NT2/D1 (cell line): ENCODE results near the gene DNAJC6.

Source experiments
- DNase-seq: peaks from one replicate; pipeline ENCODE4 v3.0.0-alpha.2; 2011; ENCODE audit warnings: low read depth, low spot score
- H3K27me3 ChIP-seq: 2 replicates; pipeline ENCODE4 v1.6.0; 2011; ENCODE audit warnings: mild to moderate bottlenecking; ENCODE audit not compliant: insufficient read length, insufficient read depth
- H3K36me3 ChIP-seq: 2 replicates; pipeline ENCODE4 v1.6.1; 2011; ENCODE audit warnings: mild to moderate bottlenecking, low read length, mixed read lengths; ENCODE audit not compliant: insufficient read depth, insufficient read length
- H3K4me1 ChIP-seq: 2 replicates; pipeline ENCODE4 v1.5.1; 2011; ENCODE audit not compliant: insufficient read depth, insufficient read length
- H3K4me3 ChIP-seq: 2 replicates; pipeline ENCODE4 v1.5.1; 2011; ENCODE audit warnings: low read depth; ENCODE audit not compliant: insufficient read length
- H3K9ac ChIP-seq: 2 replicates; pipeline ENCODE4 v1.6.0; 2011; ENCODE audit warnings: low read depth; ENCODE audit not compliant: insufficient read length
- H3K9me3 ChIP-seq: 2 replicates; pipeline ENCODE4 v1.5.1; 2011; ENCODE audit warnings: mild to moderate bottlenecking, low read length; ENCODE audit not compliant: insufficient read depth
- SUZ12 ChIP-seq: IDR thresholded peaks from 2 replicates; pipeline ENCODE4 v1.6.1; 2011; ENCODE audit not compliant: insufficient read length, insufficient read depth; ENCODE audit errors: extremely low read depth
- YY1 ChIP-seq: IDR thresholded peaks from 2 replicates; pipeline ENCODE4 v1.6.1; 2011; ENCODE audit not compliant: insufficient read length, insufficient read depth
- ZNF274 ChIP-seq: IDR thresholded peaks from 2 replicates; pipeline ENCODE4 v1.6.1; 2011; ENCODE audit warnings: mild to moderate bottlenecking, low read depth, low read length

DNAJC6 gene

DNA sequence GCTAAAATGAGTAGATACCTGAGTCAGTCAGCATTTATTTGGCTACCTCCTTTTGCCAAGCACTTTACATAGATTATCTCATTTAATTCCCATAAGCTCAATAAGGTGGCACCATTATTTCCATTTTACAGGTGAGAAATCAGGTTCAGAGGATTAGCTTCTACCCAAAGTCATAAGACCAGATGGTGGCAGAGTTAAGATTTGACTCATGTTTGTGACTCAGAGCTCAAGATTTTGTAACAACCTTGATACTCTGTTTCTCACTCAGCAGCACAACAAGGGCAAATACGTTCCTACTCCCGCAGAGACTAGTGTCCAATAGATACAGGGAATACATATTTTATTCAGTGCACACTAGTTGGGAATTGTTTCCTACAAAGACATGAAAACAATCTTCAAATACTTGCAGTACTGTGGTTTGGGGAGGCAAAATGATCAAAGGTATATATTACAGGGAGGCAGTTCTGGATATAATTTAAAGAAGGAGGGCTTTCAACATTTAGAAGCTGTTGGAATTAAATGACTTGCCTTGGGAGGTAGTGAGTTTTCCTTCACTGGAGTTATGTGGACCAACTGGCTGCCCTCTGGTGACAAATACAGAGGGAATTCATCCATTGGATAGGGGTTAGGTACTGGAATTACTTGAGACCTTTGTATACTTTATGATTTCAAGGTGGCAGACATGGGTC lies 114.7 kb downstream of the DNAJC6 start:
- no peak overlapping the region for H3K4me3 ChIP-seq
- H3K9me3 ChIP-seq: no peaks in the 10 kb centered on the region
- H3K9ac ChIP-seq: no peak overlapping the region
- no peaks in the 10 kb centered on the region for H3K27me3 ChIP-seq
- no peak for DNase-seq
- H3K36me3 ChIP-seq: peaks cover 66% of the 10 kb centered on the region
- peaks cover 22% of the 10 kb centered on the region for H3K4me1 ChIP-seq
- TF ChIP-seq YY1: no peak
- no peak for TF ChIP-seq ZNF274
- no peak for TF ChIP-seq SUZ12

DNA sequence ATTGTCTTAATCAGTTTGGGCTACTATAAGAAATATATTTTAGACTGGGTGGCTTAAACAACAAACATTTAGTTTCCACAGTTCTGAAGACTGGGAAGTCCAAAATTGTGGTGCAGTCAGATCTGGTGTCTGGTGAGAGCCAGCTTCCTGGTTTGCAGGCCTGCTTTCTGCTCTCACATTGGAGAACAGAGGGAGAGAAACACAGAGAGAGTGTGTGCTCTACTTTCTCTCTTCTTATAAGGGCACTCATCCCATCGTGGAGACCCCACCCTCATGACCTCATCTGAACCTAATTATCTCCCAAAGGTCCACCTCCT lies 115.2 kb downstream of the DNAJC6 start:
- DNase-seq: no peak
- H3K36me3 ChIP-seq: peaks cover 70% of the 10 kb centered on the region
- H3K9me3 ChIP-seq: no peaks in the 10 kb centered on the region
- TF ChIP-seq YY1: no peak
- TF ChIP-seq ZNF274: no peak
- TF ChIP-seq SUZ12: no peak
- H3K4me3 ChIP-seq: no peak overlapping the region
- H3K4me1 ChIP-seq: peaks cover 22% of the 10 kb centered on the region
- H3K9ac ChIP-seq: no peak overlapping the region
- H3K27me3 ChIP-seq: no peaks in the 10 kb centered on the region

DNA sequence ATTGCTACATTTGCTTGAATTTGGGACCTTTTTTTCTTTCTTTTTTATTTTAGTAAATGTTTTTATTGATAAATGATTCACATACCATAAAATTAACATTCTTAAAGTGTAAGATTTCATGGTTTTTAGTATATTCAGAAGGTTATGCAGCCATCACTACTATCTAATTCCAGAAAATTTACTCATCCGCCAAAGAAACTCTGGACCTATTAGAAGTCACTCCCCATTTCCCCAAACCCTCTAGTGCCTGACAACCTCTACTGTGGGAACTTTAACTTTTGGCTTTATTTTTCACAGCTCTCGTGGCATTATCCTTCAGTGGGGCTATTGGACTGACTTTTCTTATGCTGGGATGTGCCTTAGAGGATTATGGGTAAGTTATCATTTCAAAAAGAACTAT lies 115.7 kb downstream of the DNAJC6 start:
- H3K4me3 ChIP-seq: no peak overlapping the region
- no peaks in the 10 kb centered on the region for H3K27me3 ChIP-seq
- peaks cover 75% of the 10 kb centered on the region for H3K36me3 ChIP-seq
- no peaks in the 10 kb centered on the region for H3K9me3 ChIP-seq
- no peak for TF ChIP-seq YY1
- TF ChIP-seq SUZ12: no peak
- TF ChIP-seq ZNF274: no peak
- DNase-seq: no peak
- H3K9ac ChIP-seq: no peak overlapping the region
- peaks cover 22% of the 10 kb centered on the region for H3K4me1 ChIP-seq

DNA sequence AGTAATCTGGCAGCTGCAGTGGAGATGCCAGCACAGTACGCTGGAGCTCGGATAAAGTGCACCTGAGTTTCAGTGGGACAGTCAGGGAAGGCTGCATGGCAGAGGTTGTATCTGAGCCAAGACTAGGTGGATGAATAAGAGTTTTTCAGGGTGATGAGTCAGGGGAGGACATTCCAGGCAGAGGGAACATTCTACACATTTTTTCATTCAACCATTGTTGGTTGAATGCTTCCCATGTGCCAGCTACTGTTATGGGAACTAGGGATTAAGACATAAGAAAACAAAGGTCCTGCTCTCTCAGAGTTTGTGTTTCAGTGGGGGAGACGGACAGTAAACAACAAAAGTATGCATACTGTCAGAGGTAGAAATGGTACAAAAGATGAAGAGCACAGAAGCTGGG lies 116.4 kb downstream of the DNAJC6 start:
- no peak overlapping the region for H3K9ac ChIP-seq
- H3K4me1 ChIP-seq: peaks cover 22% of the 10 kb centered on the region
- no peaks in the 10 kb centered on the region for H3K27me3 ChIP-seq
- DNase-seq: peak; percentile 95
- no peak for TF ChIP-seq SUZ12
- no peak for TF ChIP-seq ZNF274
- H3K9me3 ChIP-seq: no peaks in the 10 kb centered on the region
- no peak overlapping the region for H3K4me3 ChIP-seq
- H3K36me3 ChIP-seq: peaks cover 81% of the 10 kb centered on the region

DNA sequence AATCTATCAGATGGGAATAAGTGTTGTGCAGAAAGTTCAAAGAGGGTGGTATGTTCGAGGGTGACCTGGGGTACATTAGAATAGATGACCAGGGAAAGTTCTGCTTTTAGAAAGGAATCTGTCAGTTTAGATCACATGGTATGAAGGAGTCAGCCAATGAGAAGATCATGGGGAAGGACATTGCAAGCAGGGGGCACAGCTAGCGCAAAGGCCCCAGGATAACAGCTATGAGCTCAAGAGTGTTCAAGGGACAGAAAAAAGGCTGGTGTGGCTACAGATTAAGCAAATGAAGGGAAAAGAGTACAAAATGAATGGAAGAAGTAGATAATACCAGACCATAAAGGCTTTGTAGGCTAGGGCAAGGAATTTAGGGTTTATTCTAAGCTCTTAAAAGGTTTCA lies 119.7 kb downstream of the DNAJC6 start:
- no peak for DNase-seq
- H3K4me3 ChIP-seq: no peak overlapping the region
- H3K9ac ChIP-seq: no peak overlapping the region
- H3K36me3 ChIP-seq: peaks cover 90% of the 10 kb centered on the region
- H3K27me3 ChIP-seq: no peaks in the 10 kb centered on the region
- H3K4me1 ChIP-seq: peaks cover 11% of the 10 kb centered on the region
- no peak for TF ChIP-seq SUZ12
- TF ChIP-seq YY1: no peak
- TF ChIP-seq ZNF274: no peak
- H3K9me3 ChIP-seq: no peaks in the 10 kb centered on the region

DNA sequence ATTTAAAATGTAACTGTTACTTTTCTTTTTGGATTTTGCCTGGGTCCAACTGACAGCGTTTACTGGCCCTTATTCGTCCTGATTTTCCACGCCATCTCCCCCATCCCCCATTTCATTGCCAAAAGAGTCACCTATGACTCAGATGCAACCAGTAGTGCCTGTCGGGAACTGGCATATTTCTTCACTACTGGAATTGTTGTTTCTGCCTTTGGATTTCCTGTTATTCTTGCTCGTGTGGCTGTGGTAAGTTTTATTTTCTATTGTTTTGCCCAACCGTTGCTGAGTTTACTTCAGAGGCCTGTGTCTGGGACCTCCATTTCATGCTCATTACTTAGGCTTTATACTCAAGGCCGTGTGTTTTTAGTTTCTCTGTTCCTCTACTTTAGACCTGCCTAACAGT lies 120.5 kb downstream of the DNAJC6 start:
- H3K9me3 ChIP-seq: no peaks in the 10 kb centered on the region

DNA sequence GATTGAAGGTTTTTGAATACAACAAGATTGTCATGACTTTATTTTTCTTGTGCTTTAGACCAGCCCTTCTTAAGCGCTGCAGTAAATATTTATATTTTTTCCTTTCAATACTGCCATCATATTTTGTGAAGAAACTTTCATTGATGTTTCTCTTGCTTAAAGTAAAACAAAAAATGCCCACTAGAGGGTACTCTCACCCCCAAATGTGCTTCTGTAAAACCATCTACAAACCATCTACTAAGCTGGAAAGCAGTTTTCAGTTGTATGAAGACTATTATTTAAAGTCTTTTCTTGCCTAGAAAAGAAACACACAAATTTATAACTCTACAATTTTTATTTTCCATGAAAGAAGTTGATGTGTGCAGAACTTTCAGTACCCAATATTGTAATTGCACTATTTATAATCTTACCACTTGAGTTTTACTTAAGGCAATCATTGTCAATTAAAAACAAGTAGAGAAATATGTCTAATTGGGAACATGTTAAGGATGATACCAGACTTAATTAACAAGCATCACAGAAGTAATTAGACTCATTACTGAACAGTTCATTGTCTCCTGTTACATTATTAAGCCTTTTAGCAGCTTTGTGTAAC lies 121.9 kb downstream of the DNAJC6 start:
- Histone ChIP-seq H3K9ac (no peak overlapping the region), H3K4me3 (no peak overlapping the region), H3K27me3 (no peaks in the 10 kb centered on the region), H3K36me3 (peaks cover 81% of the 10 kb centered on the region), H3K4me1 (no peaks in the 10 kb centered on the region), H3K9me3 (no peaks in the 10 kb centered on the region)
- TF ChIP-seq ZNF274 (no peak), YY1 (no peak), SUZ12 (no peak)
- no peak for DNase-seq

More for the DNA sequence above, 120.5 kb downstream of the DNAJC6 start:
- Histone ChIP-seq H3K36me3 (peaks cover 91% of the 10 kb centered on the region), H3K27me3 (no peaks in the 10 kb centered on the region), H3K4me3 (no peak overlapping the region), H3K9ac (no peak overlapping the region), H3K4me1 (peaks cover 5% of the 10 kb centered on the region)
- TF ChIP-seq SUZ12 (no peak), ZNF274 (no peak), YY1 (no peak)
- no peak for DNase-seq
